SK-N-SH (cell line): ENCODE data around the gene ENO1. TPM values are rescaled to one million over a fixed set of nuclear protein-coding genes. Genes with fewer than 3 reads are reported as not detected.
A peak's percentile ranks its signal among the peaks of the same experiment; 100 is the strongest.

Experiments
- CTCF ChIA-PET: fragments of 300-600, 350-600 bp; formaldehyde crosslinking; extraction: SDS; loops from one replicate; lab custom pipeline; 2021; lab: Yijun Ruan, JAX
- POLR2A ChIA-PET: fragments of 350-600 bp; sonication (Branson Sonifier 250); formaldehyde crosslinking; extraction: SDS; loops from one replicate; lab custom pipeline; 2020; ENCODE audit warnings: antibody characterized with exemption, inconsistent platforms; lab: Yijun Ruan, JAX
- DNase-seq: peaks from one replicate; pipeline ENCODE4 v3.0.0; 2012
- H2AFZ ChIP-seq: fragments of 200-600 bp; sonication (generic); 2 replicates; pipeline ENCODE4 v1.8.1; 2016; ENCODE audit warnings: antibody characterized with exemption, mild to moderate bottlenecking, low read depth
- H3F3A ChIP-seq: fragments of 200-600 bp; sonication (generic); replicated peaks from 2 replicates; pipeline ENCODE3; 2016; ENCODE audit warnings: antibody characterized with exemption, mild to moderate bottlenecking; ENCODE audit not compliant: insufficient read depth
- H3K27ac ChIP-seq, 2 experiments: fragments of 200-500 bp in 1 of 2; fragments of 200-600 bp in 1 of 2; sonication (Bioruptor generic) in 1 of 2; sonication (generic), shearing (Covaris generic) in 1 of 2; 2 replicates each; pipeline versions ENCODE4 v1.5.1 to v1.6.1; 2014 to 2016; ENCODE audit warnings: low read depth in 2 of 2, inconsistent platforms in 1 of 2, low read length in 1 of 2, mild to moderate bottlenecking in 1 of 2, mixed read lengths in 1 of 2
- H3K27me3 ChIP-seq: fragments of 200-600 bp; sonication (generic), shearing (Covaris generic); 2 replicates; pipeline ENCODE4 v1.6.1; 2016; ENCODE audit warnings: mixed run types; ENCODE audit not compliant: insufficient read depth
- H3K36me3 ChIP-seq, 2 experiments: fragments of 200-500 bp in 1 of 2; fragments of 200-600 bp in 1 of 2; sonication (Bioruptor generic) in 1 of 2; sonication (generic) in 1 of 2; replicated peaks in 1 of 2; 2 replicates each; pipeline versions ENCODE3 to v1.5.1; 2014 to 2016; ENCODE audit warnings: low read length in 1 of 2, mild to moderate bottlenecking in 1 of 2; ENCODE audit not compliant: insufficient read depth in 2 of 2, control insufficient read depth in 1 of 2
- H3K4me1 ChIP-seq, 2 experiments: fragments of 200-500 bp in 1 of 2; fragments of 200-600 bp in 1 of 2; sonication (Bioruptor generic) in 1 of 2; sonication (generic), shearing (Covaris generic) in 1 of 2; 2 replicates each; pipeline versions ENCODE4 v1.5.1 to v1.6.1; 2014 to 2016; ENCODE audit warnings: low read depth in 1 of 2, low read length in 1 of 2, mixed run types in 1 of 2; ENCODE audit not compliant: insufficient read depth in 2 of 2, control insufficient read depth in 1 of 2
- H3K4me2 ChIP-seq: fragments of 200-600 bp; sonication (generic), shearing (Covaris generic); 2 replicates; pipeline ENCODE4 v1.6.1; 2017; ENCODE audit warnings: mixed run types
- H3K4me3 ChIP-seq, 2 experiments: fragments of 200-500 bp in 1 of 2; fragments of 200-600 bp in 1 of 2; sonication (Bioruptor generic) in 1 of 2; sonication (generic), shearing (Covaris generic) in 1 of 2; 2 replicates each; pipeline versions ENCODE4 v1.5.1 to v1.8.1; 2014 to 2016; ENCODE audit warnings: low read depth in 2 of 2, inconsistent platforms in 1 of 2, low read length in 1 of 2, mild to moderate bottlenecking in 1 of 2, mixed read lengths in 1 of 2, moderate library complexity in 1 of 2
- H3K79me2 ChIP-seq: fragments of 200-600 bp; sonication (generic); 2 replicates; pipeline ENCODE4 v1.8.1; 2017; ENCODE audit warnings: mild to moderate bottlenecking; ENCODE audit not compliant: insufficient read depth
- H3K9ac ChIP-seq: fragments of 200-600 bp; sonication (generic); 2 replicates; pipeline ENCODE4 v1.6.1; 2017; ENCODE audit warnings: mixed run types
- H3K9me2 ChIP-seq: fragments of 200-600 bp; sonication (generic); 2 replicates; pipeline ENCODE4 v1.6.1; 2017; ENCODE audit warnings: mixed run types
- H3K9me3 ChIP-seq: fragments of 200-600 bp; sonication (generic); 2 replicates; pipeline ENCODE4 v1.6.1; 2017; ENCODE audit warnings: mixed run types, mild to moderate bottlenecking, moderate library complexity
- H4K20me1 ChIP-seq: fragments of 200-600 bp; sonication (generic); 2 replicates; pipeline ENCODE4 v1.6.1; 2017; ENCODE audit warnings: mild to moderate bottlenecking, mixed run types; ENCODE audit not compliant: insufficient read depth
- CHD2 ChIP-seq: fragments of 150-350 bp; IDR thresholded peaks from 2 replicates; pipeline ENCODE4 v1.6.1; 2018; ENCODE audit warnings: low read length; ENCODE audit not compliant: partially characterized antibody
- CTCF ChIP-seq: fragments of 200-600 bp; sonication (generic); IDR thresholded peaks from 2 replicates; pipeline ENCODE4 v1.6.1; 2017; ENCODE audit warnings: antibody characterized with exemption, mild to moderate bottlenecking, moderate library complexity
- ELF1 ChIP-seq: IDR thresholded peaks from 2 replicates; pipeline ENCODE4 v1.4.0; 2012
- EP300 ChIP-seq, 2 experiments: IDR thresholded peaks; 2 replicates each; pipeline versions ENCODE4 v1.4.0 to v1.6.1; 2012; ENCODE audit warnings: borderline replicate concordance in 1 of 2, low read depth in 1 of 2, low read length in 1 of 2
- EZH2phosphoT487 ChIP-seq: fragments of 200-600 bp; sonication (generic); IDR thresholded peaks from 2 replicates; pipeline ENCODE4 v1.6.1; 2017; ENCODE audit warnings: low read depth, mixed run types, mild to moderate bottlenecking, antibody characterized with exemption, moderate library complexity, borderline replicate concordance
- FOSL2 ChIP-seq: IDR thresholded peaks from 2 replicates; pipeline ENCODE4 v1.4.0; 2012; ENCODE audit warnings: low read depth, mild to moderate bottlenecking, moderate library complexity, borderline replicate concordance
- FOXJ3 ChIP-seq: sonication (generic); formaldehyde crosslinking; IDR thresholded peaks from 2 replicates; pipeline ENCODE4 v1.5.1; 2020; ENCODE audit warnings: mild to moderate bottlenecking, missing genetic modification reagents
- FOXM1 ChIP-seq: IDR thresholded peaks from 2 replicates; pipeline ENCODE4 v1.4.0; 2012; ENCODE audit warnings: low read depth, mild to moderate bottlenecking
- IRF3 ChIP-seq: fragments of 150-350 bp; IDR thresholded peaks from 2 replicates; pipeline ENCODE4 v1.6.1; 2016; ENCODE audit warnings: mild to moderate bottlenecking, low read depth, low read length
- JUND ChIP-seq: IDR thresholded peaks from 2 replicates; pipeline ENCODE4 v1.4.0; 2012
- MEF2A ChIP-seq: IDR thresholded peaks from 2 replicates; pipeline ENCODE4 v1.4.0; 2012; ENCODE audit warnings: low read depth, borderline replicate concordance
- POLR2AphosphoS5 ChIP-seq: IDR thresholded peaks from 2 replicates; pipeline ENCODE4 v1.6.1; 2012; ENCODE audit warnings: low read depth, low read length
- RAD21 ChIP-seq: IDR thresholded peaks from 2 replicates; pipeline ENCODE4 v1.6.1; 2012; ENCODE audit warnings: mild to moderate bottlenecking, low read length
- RFX5 ChIP-seq: IDR thresholded peaks from 2 replicates; pipeline ENCODE4 v1.6.1; 2012; ENCODE audit warnings: mild to moderate bottlenecking, improper control_type of control experiment, low read length
- SIN3A ChIP-seq: IDR thresholded peaks from 2 replicates; pipeline ENCODE4 v1.6.1; 2012; ENCODE audit warnings: low read depth, mild to moderate bottlenecking, low read length, moderate library complexity, borderline replicate concordance
- TCF12 ChIP-seq: IDR thresholded peaks from 2 replicates; pipeline ENCODE4 v1.4.0; 2012
- USF2 ChIP-seq: fragments of 150-350 bp; IDR thresholded peaks from 2 replicates; pipeline ENCODE4 v1.6.1; 2017; ENCODE audit warnings: antibody characterized with exemption, low read length, low read depth, borderline replicate concordance
- ZBTB33 ChIP-seq: IDR thresholded peaks from 2 replicates; pipeline ENCODE4 v1.4.0; 2012; ENCODE audit warnings: low read depth, borderline replicate concordance
- WGBS: methylation state at CpG from one replicate; pipeline ENCODE4 v1.1.6; 2017; ENCODE audit warnings: low lambda C conversion rate; 5-methylcytosine and 5-hydroxymethylcytosine counted together
- polyA plus RNA-seq, 3 experiments: library from polyadenylated mRNA; depleted of rRNA; stranded (reverse); fragments of >200 nt; gene quantifications; 2 replicates each; pipeline ENCODE4 v1.2.3, GENCODE V29; 2012

The ENO1 gene
- polyA plus RNA-seq, 1 of the 3 experiments (the other 2 are of a cell fraction) = 1,599 TPM

GRCh38 chr1:8856689-8857412 is 21.6 kb downstream of the ENO1 start:
- H4K20me1 ChIP-seq = peaks cover 32% of the 10 kb centered on the region
- H3K27ac ChIP-seq = peak overlapping the region; percentile 0 to 75; a peak in 1 of 4 replicates
- peaks cover 0 to 4% of the 10 kb centered on the region in 2 experiments; a peak in 1 of 4 replicates for H3K4me1 ChIP-seq

GRCh38 chr1:8854240-8854639 is 24.2 kb downstream of the ENO1 start:
- no peak for DNase-seq
- no peak overlapping the region for H2AFZ ChIP-seq
- H3K9me2 ChIP-seq = no peaks in the 10 kb centered on the region
- no peak overlapping the region for H3K9ac ChIP-seq
- ChIA-PET POLR2A (no interaction called here), CTCF (interaction anchor here (0.7 kb wide), 2 partner anchors 8 to 136 kb away, joined by 3 read pairs; no protein-coding TSS in a partner anchor)
- no peak overlapping the region for H3K4me2 ChIP-seq
- H3K9me3 ChIP-seq = no peaks in the 10 kb centered on the region
- 76% methylated on average over 5 of the region's 7 CpGs for WGBS
- peaks cover 11% of the 10 kb centered on the region for H4K20me1 ChIP-seq
- no peak overlapping the region for H3K27ac ChIP-seq
- H3K4me1 ChIP-seq = peaks cover 0 to 4% of the 10 kb centered on the region in 2 experiments; a peak in 1 of 4 replicates
- peaks cover 29% of the 10 kb centered on the region for H3F3A ChIP-seq
- peaks cover 0 to 16% of the 10 kb centered on the region in 2 experiments for H3K36me3 ChIP-seq
- H3K27me3 ChIP-seq = no peaks in the 10 kb centered on the region
- H3K79me2 ChIP-seq = no peaks in the 10 kb centered on the region
- no peak overlapping the region for H3K4me3 ChIP-seq
- TF ChIP-seq MEF2A = no peak
- TF ChIP-seq TCF12 = no peak
- no peak for TF ChIP-seq RFX5
- no peak for TF ChIP-seq RAD21
- no peak for TF ChIP-seq JUND
- TF ChIP-seq EZH2phosphoT487 = no peak
- no peak for TF ChIP-seq CHD2
- no peak for TF ChIP-seq USF2
- TF ChIP-seq FOXM1 = no peak
- TF ChIP-seq IRF3 = no peak
- no peak for TF ChIP-seq CTCF
- no peak for TF ChIP-seq SIN3A
- no peak for TF ChIP-seq ELF1
- TF ChIP-seq FOXJ3 = no peak
- TF ChIP-seq ZBTB33 = no peak
- no peak for TF ChIP-seq EP300 (IDR thresholded peaks at IDR 0.05; ENCODE audit: borderline replicate concordance in 1 of 2, low read depth in 1 of 2, low read length in 1 of 2)
- no peak for TF ChIP-seq FOSL2

More at GRCh38 chr1:8856689-8857412, 21.6 kb downstream of the ENO1 start:
- H3K4me2 ChIP-seq = no peak overlapping the region
- H3K27me3 ChIP-seq = no peaks in the 10 kb centered on the region
- H3K4me3 ChIP-seq = no peak overlapping the region
- H3K79me2 ChIP-seq = peaks cover 11% of the 10 kb centered on the region; the same call in 1 of the 2 replicates
- H3F3A ChIP-seq = peaks cover 55% of the 10 kb centered on the region
- TF ChIP-seq POLR2AphosphoS5 (peak; percentile 17; the same call in 1 of the 2 replicates), USF2 (no peak)
- no peaks in the 10 kb centered on the region for H3K9me3 ChIP-seq
- H3K9ac ChIP-seq = no peak overlapping the region
- no peak overlapping the region for H2AFZ ChIP-seq
- no peaks in the 10 kb centered on the region for H3K9me2 ChIP-seq
- POLR2A ChIA-PET = interaction anchor here (0.7 to 1.5 kb wide), 3 partner anchors 8 to 490 kb away, joined by 3 read pairs; no protein-coding TSS in a partner anchor
- CTCF ChIA-PET = interaction anchor here (1.1 to 10.9 kb wide), 5 partner anchors 6 to 153 kb away, joined by 3 to 107 read pairs (median 4); no protein-coding TSS in a partner anchor
- peaks cover 19 to 33% of the 10 kb centered on the region in 2 experiments for H3K36me3 ChIP-seq
- no peak for DNase-seq
- WGBS = 96% methylated on average over 8 of the region's 14 CpGs
